ENCODE measurements around the gene CRADD.

CRADD gene

GRCh38 chr12:93661021-93661420 is 16.2 kb upstream of the CRADD start:
- H3K36me3 Mint-ChIP-seq (ENCODE audit: low read depth): no peaks in the 10 kb centered on the region
- no peaks in the 10 kb centered on the region for H3K9me3 Mint-ChIP-seq

GRCh38 chr12:93663006-93663728 is 14.0 kb upstream of the CRADD start:
- no peak for DNase-seq (ENCODE audit: low spot score)
- no peaks in the 10 kb centered on the region for H3K36me3 Mint-ChIP-seq (ENCODE audit: low read depth)
- H3K27me3 Mint-ChIP-seq (ENCODE audit: low read depth): peaks cover 6% of the 10 kb centered on the region
- H3K4me3 Mint-ChIP-seq: no peak overlapping the region
- H3K4me1 Mint-ChIP-seq (ENCODE audit: low read depth): peaks cover 2% of the 10 kb centered on the region
- H3K27ac Mint-ChIP-seq: no peak overlapping the region
- H3K9me3 Mint-ChIP-seq: no peaks in the 10 kb centered on the region

More at GRCh38 chr12:93661021-93661420, 16.2 kb upstream of the CRADD start:
- DNase-seq (ENCODE audit: low spot score): no peak
- Mint-ChIP-seq H3K27ac (no peak overlapping the region), H3K4me3 (no peak overlapping the region), H3K4me1 (ENCODE audit: low read depth) (peaks cover 2% of the 10 kb centered on the region), H3K27me3 (ENCODE audit: low read depth) (peaks cover 6% of the 10 kb centered on the region)

GRCh38 chr12:93663729-93664084 is 13.5 kb upstream of the CRADD start:
- Mint-ChIP-seq H3K27ac (no peak overlapping the region), H3K27me3 (ENCODE audit: low read depth) (peaks cover 6% of the 10 kb centered on the region), H3K4me1 (ENCODE audit: low read depth) (peaks cover 2% of the 10 kb centered on the region), H3K9me3 (peaks cover 5% of the 10 kb centered on the region), H3K4me3 (no peak overlapping the region), H3K36me3 (ENCODE audit: low read depth) (peaks cover 3% of the 10 kb centered on the region)
- no peak for DNase-seq (ENCODE audit: low spot score)

- peaks cover 6% of the 10 kb centered on the region for H3K27me3 Mint-ChIP-seq (ENCODE audit: low read depth)
- peaks cover 13% of the 10 kb centered on the region for H3K9me3 Mint-ChIP-seq
Measured at GRCh38 chr12:93664573-93665138, 12.5 kb upstream of the CRADD start.

GRCh38 chr12:93667672-93668071 is 9.5 kb upstream of the CRADD start:
- no peak overlapping the region for H3K27ac Mint-ChIP-seq

More at GRCh38 chr12:93664573-93665138, 12.5 kb upstream of the CRADD start:
- Mint-ChIP-seq H3K4me3 (no peak overlapping the region), H3K4me1 (ENCODE audit: low read depth) (peaks cover 2% of the 10 kb centered on the region), H3K36me3 (ENCODE audit: low read depth) (peaks cover 4% of the 10 kb centered on the region), H3K27ac (no peak overlapping the region)
- DNase-seq (ENCODE audit: low spot score): no peak

GRCh38 chr12:93668919-93669418 is 8.2 kb upstream of the CRADD start:
- Mint-ChIP-seq H3K4me3 (no peak overlapping the region), H3K36me3 (ENCODE audit: low read depth) (peaks cover 4% of the 10 kb centered on the region), H3K27me3 (ENCODE audit: low read depth) (peaks cover 3% of the 10 kb centered on the region), H3K4me1 (ENCODE audit: low read depth) (peaks cover 7% of the 10 kb centered on the region), H3K9me3 (peaks cover 13% of the 10 kb centered on the region), H3K27ac (no peak overlapping the region)
- no peak for DNase-seq (ENCODE audit: low spot score)

More at GRCh38 chr12:93667672-93668071, 9.5 kb upstream of the CRADD start:
- H3K9me3 Mint-ChIP-seq: peaks cover 13% of the 10 kb centered on the region
- H3K27me3 Mint-ChIP-seq (ENCODE audit: low read depth): no peaks in the 10 kb centered on the region
- DNase-seq (ENCODE audit: low spot score): no peak
- peaks cover 4% of the 10 kb centered on the region for H3K36me3 Mint-ChIP-seq (ENCODE audit: low read depth)
- peaks cover 2% of the 10 kb centered on the region for H3K4me1 Mint-ChIP-seq (ENCODE audit: low read depth)
- H3K4me3 Mint-ChIP-seq: no peak overlapping the region

GRCh38 chr12:93669452-93669851 is 7.7 kb upstream of the CRADD start:
- Mint-ChIP-seq H3K27ac (no peak overlapping the region), H3K27me3 (ENCODE audit: low read depth) (peaks cover 7% of the 10 kb centered on the region), H3K4me1 (ENCODE audit: low read depth) (peaks cover 7% of the 10 kb centered on the region), H3K9me3 (peaks cover 13% of the 10 kb centered on the region), H3K4me3 (no peak overlapping the region), H3K36me3 (ENCODE audit: low read depth) (peaks cover 4% of the 10 kb centered on the region)
- DNase-seq (ENCODE audit: low spot score): no peak

- Mint-ChIP-seq H3K27ac (no peak overlapping the region), H3K36me3 (ENCODE audit: low read depth) (peaks cover 4% of the 10 kb centered on the region), H3K4me1 (ENCODE audit: low read depth) (peaks cover 7% of the 10 kb centered on the region), H3K27me3 (ENCODE audit: low read depth) (peaks cover 7% of the 10 kb centered on the region), H3K9me3 (peaks cover 13% of the 10 kb centered on the region), H3K4me3 (no peak overlapping the region)
- no peak for DNase-seq (ENCODE audit: low spot score)
Measured at GRCh38 chr12:93670104-93670503, 7.1 kb upstream of the CRADD start.

GRCh38 chr12:93671044-93671443 is 6.1 kb upstream of the CRADD start:
- peaks cover 7% of the 10 kb centered on the region for H3K27me3 Mint-ChIP-seq (ENCODE audit: low read depth)
- H3K9me3 Mint-ChIP-seq: peaks cover 13% of the 10 kb centered on the region
- H3K27ac Mint-ChIP-seq: no peak overlapping the region
- H3K4me3 Mint-ChIP-seq: no peak overlapping the region
- H3K4me1 Mint-ChIP-seq (ENCODE audit: low read depth): peaks cover 7% of the 10 kb centered on the region
- H3K36me3 Mint-ChIP-seq (ENCODE audit: low read depth): peaks cover 4% of the 10 kb centered on the region
- no peak for DNase-seq (ENCODE audit: low spot score)

- no peak overlapping the region for H3K4me3 Mint-ChIP-seq
- peaks cover 22% of the 10 kb centered on the region for H3K9me3 Mint-ChIP-seq
- peaks cover 14% of the 10 kb centered on the region for H3K4me1 Mint-ChIP-seq (ENCODE audit: low read depth)
- H3K36me3 Mint-ChIP-seq (ENCODE audit: low read depth): peaks cover 6% of the 10 kb centered on the region
- H3K27ac Mint-ChIP-seq: no peak overlapping the region
- DNase-seq (ENCODE audit: low spot score): no peak
- peaks cover 7% of the 10 kb centered on the region for H3K27me3 Mint-ChIP-seq (ENCODE audit: low read depth)
Measured at GRCh38 chr12:93673084-93673483, 4.1 kb upstream of the CRADD start.

- Mint-ChIP-seq H3K4me3 (no peak overlapping the region), H3K9me3 (peaks cover 11% of the 10 kb centered on the region), H3K4me1 (ENCODE audit: low read depth) (peaks cover 21% of the 10 kb centered on the region), H3K27ac (no peak overlapping the region), H3K27me3 (ENCODE audit: low read depth) (peaks cover 7% of the 10 kb centered on the region), H3K36me3 (ENCODE audit: low read depth) (peaks cover 11% of the 10 kb centered on the region)
- no peak for DNase-seq (ENCODE audit: low spot score)
Measured at GRCh38 chr12:93674386-93674785, 2.8 kb upstream of the CRADD start.

GRCh38 chr12:93676408-93677194 is 574 bp upstream of the CRADD start:
- peaks cover 26% of the 10 kb centered on the region for H3K4me1 Mint-ChIP-seq (ENCODE audit: low read depth)
- H3K4me3 Mint-ChIP-seq: peak overlapping the region; percentile 96
- peaks cover 7% of the 10 kb centered on the region for H3K27me3 Mint-ChIP-seq (ENCODE audit: low read depth)
- peak overlapping the region; percentile 100 for H3K27ac Mint-ChIP-seq
- H3K9me3 Mint-ChIP-seq: peaks cover 9% of the 10 kb centered on the region
- peaks cover 15% of the 10 kb centered on the region for H3K36me3 Mint-ChIP-seq (ENCODE audit: low read depth)
- DNase-seq (ENCODE audit: low spot score): no peak

- DNase-seq (ENCODE audit: low spot score): no peak
- H3K27ac Mint-ChIP-seq: peak overlapping the region; percentile 44
- H3K36me3 Mint-ChIP-seq (ENCODE audit: low read depth): peaks cover 15% of the 10 kb centered on the region
- H3K27me3 Mint-ChIP-seq (ENCODE audit: low read depth): peaks cover 6% of the 10 kb centered on the region
- peaks cover 24% of the 10 kb centered on the region for H3K4me1 Mint-ChIP-seq (ENCODE audit: low read depth)
- H3K4me3 Mint-ChIP-seq: peak overlapping the region; percentile 96
- peaks cover 9% of the 10 kb centered on the region for H3K9me3 Mint-ChIP-seq
Measured at GRCh38 chr12:93678779-93679178, 1.6 kb downstream of the CRADD start.

Data from T-helper 2 cell treated with Interferon-gamma antibody and Interleukin-4, amounts not matched to agents 5 μg/mL and 100 μg/mL, for 36 hours (primary cell).